ENCODE data around the gene RNGTT.

- TF ChIP-seq, protein P1, sequence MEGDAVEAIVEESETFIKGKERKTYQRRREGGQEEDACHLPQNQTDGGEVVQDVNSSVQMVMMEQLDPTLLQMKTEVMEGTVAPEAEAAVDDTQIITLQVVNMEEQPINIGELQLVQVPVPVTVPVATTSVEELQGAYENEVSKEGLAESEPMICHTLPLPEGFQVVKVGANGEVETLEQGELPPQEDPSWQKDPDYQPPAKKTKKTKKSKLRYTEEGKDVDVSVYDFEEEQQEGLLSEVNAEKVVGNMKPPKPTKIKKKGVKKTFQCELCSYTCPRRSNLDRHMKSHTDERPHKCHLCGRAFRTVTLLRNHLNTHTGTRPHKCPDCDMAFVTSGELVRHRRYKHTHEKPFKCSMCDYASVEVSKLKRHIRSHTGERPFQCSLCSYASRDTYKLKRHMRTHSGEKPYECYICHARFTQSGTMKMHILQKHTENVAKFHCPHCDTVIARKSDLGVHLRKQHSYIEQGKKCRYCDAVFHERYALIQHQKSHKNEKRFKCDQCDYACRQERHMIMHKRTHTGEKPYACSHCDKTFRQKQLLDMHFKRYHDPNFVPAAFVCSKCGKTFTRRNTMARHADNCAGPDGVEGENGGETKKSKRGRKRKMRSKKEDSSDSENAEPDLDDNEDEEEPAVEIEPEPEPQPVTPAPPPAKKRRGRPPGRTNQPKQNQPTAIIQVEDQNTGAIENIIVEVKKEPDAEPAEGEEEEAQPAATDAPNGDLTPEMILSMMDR (IDR thresholded peaks at IDR 0.05): no peak
- TF ChIP-seq POLR2A (IDR thresholded peaks at IDR 0.05) (no peak), POLR2AphosphoS5 (IDR thresholded peaks at IDR 0.05) (no peak)
Measured at GRCh38 chr6:88565836-88566235, 397.6 kb downstream of the RNGTT start.

Measured in upper lobe of left lung (tissue), 4 donors.